DND-41 (cell line): ENCODE measurements around the gene NENF.

Source experiments
- ATAC-seq: fragments of 200-7000 bp; cut with Tn5 transposase; 3 replicates; pipeline ENCODE4 v1.9.1; 2021; ENCODE audit warnings: low read depth; ENCODE audit not compliant: insufficient read depth
- DNase-seq: peaks from one replicate; pipeline ENCODE4 v3.0.0-alpha.2; 2020
- H2AFZ ChIP-seq: 2 replicates; pipeline ENCODE4 v1.6.0; 2012; ENCODE audit warnings: low read depth, low read length
- H3K27ac ChIP-seq: 2 replicates; pipeline ENCODE4 v1.5.1; 2012; ENCODE audit warnings: low read length, inconsistent platforms
- H3K27me3 ChIP-seq: fragments of 200-600 bp; sonication (generic); 2 replicates; pipeline ENCODE4 v1.6.0; 2012; ENCODE audit warnings: low read length, mild to moderate bottlenecking, inconsistent platforms; ENCODE audit not compliant: insufficient read depth, poor library complexity
- H3K36me3 ChIP-seq: 2 replicates; pipeline ENCODE4 v1.5.1; 2012; ENCODE audit warnings: low read length, inconsistent platforms; ENCODE audit not compliant: insufficient read depth
- H3K4me1 ChIP-seq: 2 replicates; pipeline ENCODE4 v1.5.1; 2012; ENCODE audit warnings: mild to moderate bottlenecking, low read length; ENCODE audit not compliant: insufficient read depth
- H3K4me2 ChIP-seq: 2 replicates; pipeline ENCODE4 v1.6.0; 2012; ENCODE audit warnings: mild to moderate bottlenecking, moderate library complexity, low read length, inconsistent platforms; ENCODE audit not compliant: insufficient read depth
- H3K4me3 ChIP-seq, 2 experiments: fragments of 200-600 bp in 1 of 2; shearing (Covaris generic) in 1 of 2; 2 replicates each; pipeline ENCODE4 v1.5.1; 2012 to 2016; ENCODE audit warnings: inconsistent platforms in 2 of 2, low read length in 2 of 2, mild to moderate bottlenecking in 2 of 2, low read depth in 1 of 2, moderate library complexity in 1 of 2
- H3K79me2 ChIP-seq: 2 replicates; pipeline ENCODE4 v1.6.0; 2012; ENCODE audit warnings: low read length, inconsistent platforms; ENCODE audit not compliant: insufficient read depth
- H3K9ac ChIP-seq: 2 replicates; pipeline ENCODE4 v1.6.0; 2012; ENCODE audit warnings: low read depth, mild to moderate bottlenecking, inconsistent platforms, low read length, moderate library complexity
- H3K9me3 ChIP-seq: 2 replicates; pipeline ENCODE4 v1.5.1; 2012; ENCODE audit warnings: low read length, moderate library complexity, mild to moderate bottlenecking, inconsistent platforms; ENCODE audit not compliant: insufficient read depth, severe bottlenecking
- H4K20me1 ChIP-seq: 2 replicates; pipeline ENCODE4 v1.6.0; 2012; ENCODE audit warnings: low read length; ENCODE audit not compliant: insufficient read depth
- EZH2 ChIP-seq: IDR thresholded peaks from 3 replicates; pipeline ENCODE4 v1.6.1; 2012; ENCODE audit warnings: borderline replicate concordance, low read depth, mild to moderate bottlenecking, moderate library complexity, low read length, inconsistent platforms; ENCODE audit not compliant: severe bottlenecking
- TF ChIP-seq, protein P1 (sequence below): IDR thresholded peaks from 2 replicates; pipeline ENCODE4 v1.5.1; 2012; ENCODE audit warnings: borderline replicate concordance, low read length, moderate library complexity, mild to moderate bottlenecking; ENCODE audit not compliant: poor library complexity, severe bottlenecking; ENCODE audit errors: extremely low read depth

NENF gene

GRCh38 chr1:212446333-212446732, 13.6 kb downstream of the NENF start:
- H3K27ac ChIP-seq: no peak overlapping the region
- ATAC-seq: no peak
- H3K36me3 ChIP-seq: peaks cover 26% of the 10 kb centered on the region
- no peaks in the 10 kb centered on the region for H3K4me1 ChIP-seq
- H3K79me2 ChIP-seq: peaks cover 4% of the 10 kb centered on the region; the same call in 1 of the 2 replicates
- no peaks in the 10 kb centered on the region for H3K27me3 ChIP-seq
- no peak for TF ChIP-seq EZH2
- TF ChIP-seq, protein P1, sequence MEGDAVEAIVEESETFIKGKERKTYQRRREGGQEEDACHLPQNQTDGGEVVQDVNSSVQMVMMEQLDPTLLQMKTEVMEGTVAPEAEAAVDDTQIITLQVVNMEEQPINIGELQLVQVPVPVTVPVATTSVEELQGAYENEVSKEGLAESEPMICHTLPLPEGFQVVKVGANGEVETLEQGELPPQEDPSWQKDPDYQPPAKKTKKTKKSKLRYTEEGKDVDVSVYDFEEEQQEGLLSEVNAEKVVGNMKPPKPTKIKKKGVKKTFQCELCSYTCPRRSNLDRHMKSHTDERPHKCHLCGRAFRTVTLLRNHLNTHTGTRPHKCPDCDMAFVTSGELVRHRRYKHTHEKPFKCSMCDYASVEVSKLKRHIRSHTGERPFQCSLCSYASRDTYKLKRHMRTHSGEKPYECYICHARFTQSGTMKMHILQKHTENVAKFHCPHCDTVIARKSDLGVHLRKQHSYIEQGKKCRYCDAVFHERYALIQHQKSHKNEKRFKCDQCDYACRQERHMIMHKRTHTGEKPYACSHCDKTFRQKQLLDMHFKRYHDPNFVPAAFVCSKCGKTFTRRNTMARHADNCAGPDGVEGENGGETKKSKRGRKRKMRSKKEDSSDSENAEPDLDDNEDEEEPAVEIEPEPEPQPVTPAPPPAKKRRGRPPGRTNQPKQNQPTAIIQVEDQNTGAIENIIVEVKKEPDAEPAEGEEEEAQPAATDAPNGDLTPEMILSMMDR: no peak
- H3K4me3 ChIP-seq: no peak overlapping the region
- no peaks in the 10 kb centered on the region for H3K9me3 ChIP-seq
- DNase-seq: no peak
- H4K20me1 ChIP-seq: 0 out of 2 replicates have a peak, but pooled peaks cover 3% of the 10 kb centered on the region
- H3K4me2 ChIP-seq: no peak overlapping the region
- H3K9ac ChIP-seq: no peak overlapping the region
- H2AFZ ChIP-seq: no peak overlapping the region

DNA sequence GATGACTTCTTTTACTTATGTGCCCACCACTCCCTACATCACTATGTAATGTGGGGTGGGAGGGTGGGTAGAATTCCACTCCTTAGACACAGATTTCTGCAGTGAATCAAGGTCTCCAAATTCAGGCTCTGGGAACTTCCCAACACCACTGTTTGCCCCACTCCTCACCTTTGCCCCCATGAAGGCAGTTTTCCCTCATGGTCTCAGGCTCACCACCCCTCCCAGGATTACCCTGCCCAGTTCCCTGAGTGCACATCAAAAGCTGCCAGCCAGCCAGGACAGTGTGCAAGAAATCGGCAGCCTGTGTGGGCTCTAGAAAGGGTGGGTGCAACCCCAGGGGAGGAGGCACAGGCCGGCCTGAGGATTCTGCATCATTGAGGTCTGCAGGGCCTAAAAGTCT, 14.8 kb downstream of the NENF start:
- Histone ChIP-seq H3K4me3 (no peak overlapping the region), H3K27ac (no peak overlapping the region), H3K4me2 (no peak overlapping the region), H3K79me2 (peaks cover under 1% of the 10 kb centered on the region; the same call in 1 of the 2 replicates), H3K4me1 (no peaks in the 10 kb centered on the region), H2AFZ (no peak overlapping the region), H3K36me3 (peaks cover 26% of the 10 kb centered on the region), H3K27me3 (no peaks in the 10 kb centered on the region), H4K20me1 (no peaks in the 10 kb centered on the region), H3K9me3 (no peaks in the 10 kb centered on the region), H3K9ac (no peak overlapping the region)
- ATAC-seq: no peak
- no peak for DNase-seq
- TF ChIP-seq EZH2: no peak
- TF ChIP-seq, protein P1: no peak

DNA sequence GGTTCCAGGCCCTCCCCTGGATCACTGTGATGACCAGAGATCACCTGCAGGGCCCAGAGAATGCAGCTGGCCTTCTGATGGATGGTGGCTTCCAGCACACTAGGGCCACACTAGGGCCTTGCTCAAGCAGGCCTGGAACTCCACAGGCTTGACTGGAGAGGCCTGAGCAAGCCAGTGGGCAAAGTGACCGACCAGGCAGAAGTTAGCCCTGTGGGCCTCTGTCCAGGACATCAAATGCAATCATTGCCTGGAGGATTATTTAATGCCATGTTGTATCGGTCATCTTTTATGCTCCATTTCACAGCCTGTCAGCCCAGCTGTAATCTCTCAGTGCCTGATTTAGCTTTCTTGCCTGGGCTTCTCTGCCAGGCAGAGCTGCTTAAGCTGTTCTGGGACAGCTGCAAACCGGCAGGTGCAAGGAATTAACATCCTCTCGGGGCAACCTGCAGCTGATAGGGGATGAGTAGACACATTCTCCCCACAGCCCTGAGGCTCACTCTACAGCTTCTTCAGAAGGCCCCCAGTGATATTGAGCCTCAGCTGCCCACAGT, 17.7 kb downstream of the NENF start:
- TF ChIP-seq, protein P1: no peak
- TF ChIP-seq EZH2: no peak
- 0 out of 3 replicates have a peak, but pooled peaks have one; percentile 7 for ATAC-seq
- Histone ChIP-seq H3K27me3 (no peaks in the 10 kb centered on the region), H3K27ac (no peak overlapping the region), H3K9me3 (no peaks in the 10 kb centered on the region), H3K9ac (no peak overlapping the region), H3K4me3 (no peak overlapping the region), H3K36me3 (peaks cover 13% of the 10 kb centered on the region), H4K20me1 (no peaks in the 10 kb centered on the region), H2AFZ (no peak overlapping the region), H3K4me2 (no peak overlapping the region), H3K4me1 (no peaks in the 10 kb centered on the region), H3K79me2 (no peaks in the 10 kb centered on the region)
- DNase-seq: no peak
